Loucy (cell line): ENCODE measurements around the gene MYH15.

Experiments used
- EZH2phosphoT487 ChIP-seq: fragments of 200-600 bp; IDR thresholded peaks from 2 replicates; pipeline ENCODE4 v1.6.1; 2018; ENCODE audit warnings: antibody characterized with exemption, mild to moderate bottlenecking, moderate library complexity, borderline replicate concordance
- TF ChIP-seq, protein P1 (sequence below): fragments of 200-600 bp; sonication (generic); conservative IDR thresholded peaks from 2 replicates; pipeline ENCODE4 v1.5.1; 2014; ENCODE audit warnings: mild to moderate bottlenecking, antibody characterized with exemption, low read length

DNA sequence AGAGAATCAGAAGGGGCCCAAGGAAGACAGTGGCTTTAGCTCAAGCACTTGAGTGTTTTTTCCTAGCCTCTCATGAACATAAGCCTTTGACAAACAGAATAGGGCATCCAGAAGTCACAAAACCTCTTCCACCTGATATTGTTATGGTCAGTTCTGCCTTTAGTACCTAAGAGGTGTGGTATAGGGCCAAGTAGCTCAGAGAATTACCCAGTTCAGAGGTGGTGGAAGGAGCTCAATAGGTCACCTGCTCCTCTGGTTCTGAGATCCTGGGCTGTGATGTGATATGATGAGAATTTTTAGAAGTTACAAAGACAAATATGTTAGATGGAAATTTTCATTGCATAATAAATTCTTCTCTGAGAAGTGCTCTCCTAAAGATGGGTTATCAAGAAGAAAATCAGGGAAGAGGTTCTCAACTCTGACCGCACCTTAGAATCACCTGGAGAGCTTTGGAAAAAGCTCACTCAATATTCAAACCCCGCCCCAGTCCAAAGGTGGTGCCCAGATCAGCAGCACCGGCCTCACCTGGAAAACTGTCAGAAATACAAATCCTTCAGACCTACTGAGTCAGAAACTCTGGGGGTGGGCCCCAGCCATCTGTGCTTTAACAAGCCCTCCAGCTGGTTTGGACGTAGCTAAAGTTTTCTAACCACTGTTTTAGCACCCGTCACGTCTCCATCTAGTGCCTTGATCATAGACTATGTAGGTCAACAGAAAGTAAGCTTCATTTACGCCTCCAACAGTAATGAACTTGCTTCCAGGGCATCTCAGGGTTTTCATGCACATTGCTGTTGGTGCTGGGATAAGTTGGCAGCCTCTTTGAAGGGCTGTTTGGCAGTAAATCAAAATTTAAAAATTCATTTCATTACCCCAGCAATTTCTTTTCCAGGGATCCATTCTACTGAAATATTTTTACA is 101.3 kb downstream of the MYH15 start:
- TF ChIP-seq EZH2phosphoT487: no peak
- TF ChIP-seq, protein P1, sequence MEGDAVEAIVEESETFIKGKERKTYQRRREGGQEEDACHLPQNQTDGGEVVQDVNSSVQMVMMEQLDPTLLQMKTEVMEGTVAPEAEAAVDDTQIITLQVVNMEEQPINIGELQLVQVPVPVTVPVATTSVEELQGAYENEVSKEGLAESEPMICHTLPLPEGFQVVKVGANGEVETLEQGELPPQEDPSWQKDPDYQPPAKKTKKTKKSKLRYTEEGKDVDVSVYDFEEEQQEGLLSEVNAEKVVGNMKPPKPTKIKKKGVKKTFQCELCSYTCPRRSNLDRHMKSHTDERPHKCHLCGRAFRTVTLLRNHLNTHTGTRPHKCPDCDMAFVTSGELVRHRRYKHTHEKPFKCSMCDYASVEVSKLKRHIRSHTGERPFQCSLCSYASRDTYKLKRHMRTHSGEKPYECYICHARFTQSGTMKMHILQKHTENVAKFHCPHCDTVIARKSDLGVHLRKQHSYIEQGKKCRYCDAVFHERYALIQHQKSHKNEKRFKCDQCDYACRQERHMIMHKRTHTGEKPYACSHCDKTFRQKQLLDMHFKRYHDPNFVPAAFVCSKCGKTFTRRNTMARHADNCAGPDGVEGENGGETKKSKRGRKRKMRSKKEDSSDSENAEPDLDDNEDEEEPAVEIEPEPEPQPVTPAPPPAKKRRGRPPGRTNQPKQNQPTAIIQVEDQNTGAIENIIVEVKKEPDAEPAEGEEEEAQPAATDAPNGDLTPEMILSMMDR: no peak
